ENCODE measurements around the gene CORIN.
A peak's percentile ranks its signal among the peaks of the same experiment; 100 is the strongest.

The CORIN gene

GRCh38 chr4:47837908-47838294, at the start of gene CORIN:
Gene CORIN, minus strand, starts transcription at chr4:47838067. Its CDS starts 118 bp downstream, at chr4:47837949.
- FAIRE-seq (no peak), DNase-seq (ENCODE audit: low spot score) (no peak)

GRCh38 chr4:47882228-47882627, 44.4 kb upstream of the CORIN start:
- FAIRE-seq (no peak), DNase-seq (ENCODE audit: low spot score) (no peak)

GRCh38 chr4:47879458-47879857, 41.6 kb upstream of the CORIN start:
- DNase-seq (ENCODE audit: low spot score) (no peak), FAIRE-seq (no peak)

GRCh38 chr4:47876784-47877546, 39.1 kb upstream of the CORIN start:
- FAIRE-seq (no peak), DNase-seq (ENCODE audit: low spot score) (no peak)

- no peak for DNase-seq (ENCODE audit: low spot score)
- no peak for FAIRE-seq
Measured at GRCh38 chr4:47876310-47876709, 38.4 kb upstream of the CORIN start.

GRCh38 chr4:47873877-47874541, 36.1 kb upstream of the CORIN start:
- DNase-seq (ENCODE audit: low spot score) (no peak), FAIRE-seq (no peak)

GRCh38 chr4:47863486-47863885, 25.6 kb upstream of the CORIN start:
- FAIRE-seq (no peak), DNase-seq (ENCODE audit: low spot score) (no peak)

- DNase-seq (ENCODE audit: low spot score) (no peak), FAIRE-seq (no peak)
Measured at GRCh38 chr4:47862297-47862696, 24.4 kb upstream of the CORIN start.

GRCh38 chr4:47860305-47860704, 22.4 kb upstream of the CORIN start:
- no peak for DNase-seq (ENCODE audit: low spot score)
- no peak for FAIRE-seq

- DNase-seq (ENCODE audit: low spot score): no peak
- no peak for FAIRE-seq
Measured at GRCh38 chr4:47858006-47858405, 20.1 kb upstream of the CORIN start.

- FAIRE-seq: no peak
- DNase-seq (ENCODE audit: low spot score): no peak
Measured at GRCh38 chr4:47856713-47857112, 18.8 kb upstream of the CORIN start.

- no peak for FAIRE-seq
- no peak for DNase-seq (ENCODE audit: low spot score)
Measured at GRCh38 chr4:47855350-47855749, 17.5 kb upstream of the CORIN start.

- DNase-seq (ENCODE audit: low spot score) (no peak), FAIRE-seq (no peak)
Measured at GRCh38 chr4:47852136-47852535, 14.3 kb upstream of the CORIN start.

GRCh38 chr4:47849466-47849865, 11.6 kb upstream of the CORIN start:
- FAIRE-seq: no peak

GRCh38 chr4:47848041-47848440, 10.2 kb upstream of the CORIN start:
- FAIRE-seq: no peak
- DNase-seq (ENCODE audit: low spot score): no peak

More at GRCh38 chr4:47849466-47849865, 11.6 kb upstream of the CORIN start:
- DNase-seq (ENCODE audit: low spot score): no peak

GRCh38 chr4:47842985-47843384, 5.1 kb upstream of the CORIN start:
- DNase-seq (ENCODE audit: low spot score) (no peak), FAIRE-seq (no peak)

- FAIRE-seq: no peak
Measured at GRCh38 chr4:47840291-47840690, 2.4 kb upstream of the CORIN start.

GRCh38 chr4:47839259-47839658, 1.4 kb upstream of the CORIN start:
- FAIRE-seq: no peak

More at GRCh38 chr4:47840291-47840690, 2.4 kb upstream of the CORIN start:
- DNase-seq (ENCODE audit: low spot score): no peak

GRCh38 chr4:47838445-47838844, 578 bp upstream of the CORIN start:
- FAIRE-seq: no peak

More at GRCh38 chr4:47839259-47839658, 1.4 kb upstream of the CORIN start:
- DNase-seq (ENCODE audit: low spot score): no peak

GRCh38 chr4:47837094-47837907, 566 bp downstream of the CORIN start:
- no peak for FAIRE-seq
- no peak for DNase-seq (ENCODE audit: low spot score)

More at GRCh38 chr4:47838445-47838844, 578 bp upstream of the CORIN start:
- DNase-seq (ENCODE audit: low spot score): no peak

GRCh38 chr4:47836641-47837093, 1.2 kb downstream of the CORIN start:
- FAIRE-seq: peak; percentile 69
- DNase-seq (ENCODE audit: low spot score): peak; percentile 75

GRCh38 chr4:47835494-47835893, 2.4 kb downstream of the CORIN start:
- DNase-seq (ENCODE audit: low spot score) (no peak), FAIRE-seq (no peak)
